A549 (cell line): ENCODE data around the gene ABTB1. TPM values are rescaled to one million over a fixed set of nuclear protein-coding genes. Genes with fewer than 3 reads are reported as not detected.
"Not testable (repeated sequence)": the region's sequence is repeated elsewhere in the genome, so short reads cannot be mapped to it uniquely, and the experiment has no call there.

Source experiments
- ATAC-seq, 2 experiments: fragments of 200-7000 bp in 1 of 2; fragments of >200 bp in 1 of 2; cut with Nextera tagmentation in 1 of 2; cut with Tn5 transposase in 1 of 2; 3 replicates each; pipeline versions ENCODE4 v1.8.0 to v1.9.1; 2018 to 2020; ENCODE audit warnings: mild to moderate bottlenecking in 1 of 2, moderate library complexity in 1 of 2
- CTCF ChIA-PET: fragments of 300-600 bp; sonication (Branson Sonifier 250); formaldehyde crosslinking; extraction: SDS; loops from one replicate; lab custom pipeline; 2021; ENCODE audit warnings: antibody characterized with exemption, inconsistent platforms; lab: Yijun Ruan, JAX
- POLR2A ChIA-PET: fragments of 350-600 bp; formaldehyde crosslinking; extraction: SDS; loops from one replicate; lab custom pipeline; 2021; ENCODE audit warnings: antibody characterized with exemption, inconsistent platforms; lab: Yijun Ruan, JAX
- DNase-seq, 2 experiments: peaks; one replicate each; pipeline versions ENCODE4 v3.0.0 to v3.0.0-alpha.2; 2011 to 2016; ENCODE audit warnings: low read depth in 1 of 2, low spot score in 1 of 2
- FAIRE-seq: peaks from 2 replicates; lab custom pipeline; 2011; peaks lifted over from hg19 to GRCh38; lab: Jason Lieb, UNC
- H3K27ac ChIP-seq, 2 experiments: fragments of >200 bp; sonication (Bioruptor Twin); formaldehyde crosslinking; 3 replicates each; pipeline ENCODE4 v1.5.1; 2016 to 2017
- H3K4me1 ChIP-seq: fragments of >200 bp; sonication (Bioruptor Twin); formaldehyde crosslinking; 3 replicates; pipeline ENCODE4 v1.6.1; 2016
- H3K4me2 ChIP-seq: fragments of >200 bp; sonication (Bioruptor Twin); formaldehyde crosslinking; 3 replicates; pipeline ENCODE4 v1.6.1; 2016
- H3K4me3 ChIP-seq: fragments of >200 bp; sonication (Bioruptor Twin); formaldehyde crosslinking; 3 replicates; pipeline ENCODE4 v1.5.1; 2016
- H3K9me3 ChIP-seq: fragments of >200 bp; sonication (Bioruptor Twin); formaldehyde crosslinking; 3 replicates; pipeline ENCODE4 v1.6.1; 2016
- BHLHE40 ChIP-seq: IDR thresholded peaks from 2 replicates; pipeline ENCODE4 v1.6.1; 2012; ENCODE audit warnings: low read depth, low read length, inconsistent platforms
- CEBPB ChIP-seq, 2 experiments: fragments of >200 bp in 1 of 2; sonication (Bioruptor Twin) in 1 of 2; formaldehyde crosslinking in 1 of 2; IDR thresholded peaks; 2 replicates each; pipeline ENCODE4 v1.6.1; 2012 to 2016
- CHD4 ChIP-seq: fragments of 200-600 bp; sonication (generic); IDR thresholded peaks from 2 replicates; pipeline ENCODE4 v1.6.1; 2016; ENCODE audit warnings: antibody characterized with exemption, mild to moderate bottlenecking, borderline replicate concordance
- CTCF ChIP-seq: fragments of >200 bp; sonication (Bioruptor Twin); formaldehyde crosslinking; IDR thresholded peaks from 3 replicates; pipeline ENCODE4 v1.5.1; 2016
- EHMT2 ChIP-seq: fragments of 200-600 bp; sonication (generic); IDR thresholded peaks from 2 replicates; pipeline ENCODE4 v1.6.1; 2016; ENCODE audit warnings: antibody characterized with exemption, low read depth, mild to moderate bottlenecking, moderate library complexity
- ELK1 ChIP-seq: fragments of 150-350 bp; IDR thresholded peaks from 2 replicates; pipeline ENCODE4 v1.6.1; 2014; ENCODE audit warnings: low read depth, mild to moderate bottlenecking, low read length
- FOSL2 ChIP-seq, 2 experiments: fragments of 450-650 bp in 1 of 2; fragments of >200 bp in 1 of 2; sonication (Bioruptor Twin) in 1 of 2; formaldehyde crosslinking; IDR thresholded peaks; 2 replicates each; pipeline versions ENCODE4 v1.5.0 to v1.6.1; 2016 to 2020; ENCODE audit warnings: mild to moderate bottlenecking in 1 of 2, moderate library complexity in 1 of 2
- GATA3 ChIP-seq: IDR thresholded peaks from 2 replicates; pipeline ENCODE4 v1.6.1; 2012; ENCODE audit warnings: borderline replicate concordance
- HDAC2 ChIP-seq: fragments of 200-600 bp; sonication (generic); IDR thresholded peaks from 2 replicates; pipeline ENCODE4 v1.6.1; 2016
- HEYL ChIP-seq: fragments of 250-450 bp; sonication (Bioruptor Pico); IDR thresholded peaks from 2 replicates; pipeline ENCODE4 v1.8.0; 2021; ENCODE audit warnings: mild to moderate bottlenecking, moderate library complexity
- HMGXB4 ChIP-seq: fragments of 250-450 bp; sonication (Bioruptor Pico); IDR thresholded peaks from 2 replicates; pipeline ENCODE4 v1.5.0; 2021; ENCODE audit warnings: mild to moderate bottlenecking, moderate library complexity, borderline replicate concordance
- HOXB13 ChIP-seq: fragments of 250-450 bp; sonication (Bioruptor Pico); IDR thresholded peaks from 2 replicates; pipeline ENCODE4 v1.5.0; 2020; ENCODE audit warnings: low read depth, mild to moderate bottlenecking, moderate library complexity
- NPAS2 ChIP-seq: fragments of 250-450 bp; sonication (Bioruptor Pico); IDR thresholded peaks from 2 replicates; pipeline ENCODE4 v1.8.0; 2022; ENCODE audit warnings: mild to moderate bottlenecking, moderate library complexity, borderline replicate concordance
- POLR2AphosphoS2 ChIP-seq: conservative IDR thresholded peaks from 2 replicates; pipeline ENCODE4 v1.6.1; 2012; ENCODE audit warnings: low read length, improper control_type of control experiment, inconsistent platforms
- RARB ChIP-seq: fragments of 250-450 bp; sonication (Bioruptor Pico); IDR thresholded peaks from 2 replicates; pipeline ENCODE4 v1.8.0; 2021; ENCODE audit warnings: mild to moderate bottlenecking, moderate library complexity
- ZC3H11A ChIP-seq: fragments of 450-650 bp; IDR thresholded peaks from 2 replicates; pipeline ENCODE4 v1.6.1; 2014; ENCODE audit warnings: antibody characterized with exemption, mild to moderate bottlenecking
- WGBS: methylation state at CpG from one replicate; pipeline ENCODE4 v1.1.6; 2017; ENCODE audit errors: missing lambda C conversion rate; 5-methylcytosine and 5-hydroxymethylcytosine counted together
- polyA plus RNA-seq, 4 experiments: library from polyadenylated mRNA; depleted of rRNA in 3 of 4; stranded (reverse); fragments of >200 nt; fragmentation: RNase III in 1 of 4; extraction: RNeasy Plus Mini Kit Qiagen cat#74134 plus additional on column Dnase treatment in 1 of 4; gene quantifications; 2 replicates in 3 of 4; 3 replicates in 1 of 4; pipeline ENCODE4 v1.2.3, GENCODE V29; 2011 to 2017

ABTB1 gene
- polyA plus RNA-seq, 2 of the 4 experiments (the other 2 are of a cell fraction) = 9.7 to 13.2 TPM

GRCh38 chr3:127654374-127654773 lies 18.4 kb upstream of the ABTB1 start:
- H3K4me2 ChIP-seq = peak overlapping the region; percentile 60
- no peak overlapping the region for H3K4me3 ChIP-seq
- ATAC-seq (no peak), DNase-seq (no peak), FAIRE-seq (no peak)
- ChIA-PET CTCF (no interaction called here), POLR2A (no interaction called here)
- WGBS = 22% methylated on average over 4 of the region's 4 CpGs
- no peak for TF ChIP-seq ZC3H11A
- peak overlapping the region; percentile 38 to 67; a peak in 3 of 6 replicates for H3K27ac ChIP-seq
- peaks cover 28% of the 10 kb centered on the region for H3K4me1 ChIP-seq
- H3K9me3 ChIP-seq = no peaks in the 10 kb centered on the region

GRCh38 chr3:127654993-127655392 lies 17.8 kb upstream of the ABTB1 start:
- H3K9me3 ChIP-seq, FAIRE-seq, H3K4me3 ChIP-seq, DNase-seq, POLR2A ChIA-PET, ATAC-seq: not testable (repeated sequence)
- 87% methylated on average over 6 of the region's 6 CpGs for WGBS
- Histone ChIP-seq H3K4me2 (peak overlapping the region; percentile 60), H3K4me1 (peaks cover 28% of the 10 kb centered on the region), H3K27ac (peak overlapping the region in 1 of 2 experiments; percentile 67; a peak in 2 of 6 replicates)
- CTCF ChIA-PET = interaction anchor here (1.1 kb wide), 1 partner anchor 14 kb away, joined by 3 read pairs; no protein-coding TSS in a partner anchor

- H3K4me3 ChIP-seq = no peak overlapping the region
- TF ChIP-seq CHD4 (no peak), POLR2AphosphoS2 (no peak), ELK1 (no peak), NPAS2 (CRISPR knock-in tag) (no peak), EHMT2 (no peak), BHLHE40 (no peak), GATA3 (no peak), HDAC2 (no peak), CEBPB (IDR thresholded peaks at IDR 0.05) (no peak), FOSL2 (IDR thresholded peaks at IDR 0.05) (no peak), FOSL2 (CRISPR knock-in tag; IDR thresholded peaks at IDR 0.05) (no peak)
- TF ChIP-seq, all 56 proteins: peak for 0
- ChIA-PET POLR2A (no interaction called here), CTCF (interaction anchor here (0.9 to 2.4 kb wide), 3 partner anchors 13 to 316 kb away, joined by 3 to 9 read pairs (median 3); partner anchors contain the start of gene MGLL)
- Histone ChIP-seq H3K9me3 (no peaks in the 10 kb centered on the region), H3K4me1 (peaks cover 28% of the 10 kb centered on the region), H3K4me2 (peak overlapping the region; percentile 60), H3K27ac (peak overlapping the region; percentile 60 to 67; a peak in 5 of 6 replicates)
- DNase-seq (no peak), FAIRE-seq (no peak), ATAC-seq (peak in 1 of 2 experiments; percentile 28; a peak in 2 of 6 replicates)
- WGBS = 61% methylated on average over 3 of the region's 3 CpGs
Measured at GRCh38 chr3:127655641-127656040, 17.1 kb upstream of the ABTB1 start.

- DNase-seq (no peak), ATAC-seq (no peak), FAIRE-seq (no peak)
- POLR2A ChIA-PET = no interaction called here
- Histone ChIP-seq H3K4me2 (no peak overlapping the region), H3K9me3 (no peaks in the 10 kb centered on the region), H3K4me3 (no peak overlapping the region), H3K4me1 (peaks cover 28% of the 10 kb centered on the region), H3K27ac (no peak overlapping the region)
- TF ChIP-seq RARB (CRISPR knock-in tag) = no peak
- TF ChIP-seq POLR2AphosphoS2 = no peak
- TF ChIP-seq HMGXB4 (CRISPR knock-in tag) = no peak
- TF ChIP-seq CTCF = no peak
- TF ChIP-seq BHLHE40 = no peak
- TF ChIP-seq HEYL (CRISPR knock-in tag) = no peak
- TF ChIP-seq HOXB13 (CRISPR knock-in tag) = no peak
- TF ChIP-seq ZC3H11A = no peak
- CTCF ChIA-PET = interaction anchor here (0.7 to 2.4 kb wide), 2 partner anchors 113 to 314 kb away, joined by 3 to 9 read pairs; no protein-coding TSS in a partner anchor
- 93% methylated on average over 8 of the region's 8 CpGs for WGBS
Measured at GRCh38 chr3:127656906-127657305, 15.8 kb upstream of the ABTB1 start.
